Effector memory CD8-positive, alpha-beta T cell (primary cell): ENCODE results near the gene CPLX1.

ENCODE experiments used
- ATAC-seq: fragments of 150-1000 bp; cut with Tn5 transposase; replicated peaks from 2 replicates; pipeline ENCODE4 v1.10.0; 2021; ENCODE audit warnings: mild to moderate bottlenecking, moderate library complexity
- DNase-seq, 3 experiments: peaks; one replicate each; pipeline ENCODE4 v3.0.0; 2021
- H3K27ac Mint-ChIP-seq, 2 donors: one replicate each; pipeline ENCODE4 v1.8.0; 2022; ENCODE audit warnings: mild to moderate bottlenecking in 2 of 2, mixed read lengths in 2 of 2, moderate library complexity in 2 of 2
- H3K27me3 Mint-ChIP-seq, 2 donors: one replicate each; pipeline ENCODE4 v1.8.0; 2022; ENCODE audit warnings: mixed read lengths in 2 of 2
- H3K36me3 Mint-ChIP-seq: one replicate; pipeline ENCODE4 v1.8.0; 2022; ENCODE audit warnings: mild to moderate bottlenecking, moderate library complexity, mixed read lengths; ENCODE audit not compliant: insufficient read depth
- H3K4me1 Mint-ChIP-seq, 2 donors: one replicate each; pipeline ENCODE4 v1.8.0; 2022; ENCODE audit warnings: low read depth in 2 of 2, mixed read lengths in 2 of 2
- H3K4me3 Mint-ChIP-seq, 2 donors: one replicate each; pipeline ENCODE4 v1.8.0; 2022; ENCODE audit warnings: mild to moderate bottlenecking in 2 of 2, mixed read lengths in 2 of 2, moderate library complexity in 2 of 2
- H3K9me3 Mint-ChIP-seq, 2 donors: one replicate each; pipeline ENCODE4 v1.8.0; 2022; ENCODE audit warnings: mixed read lengths in 2 of 2

Gene CPLX1

GRCh38 chr4:833731-834367 is 7.9 kb upstream of the CPLX1 start:
- ATAC-seq (peak; percentile 29), DNase-seq (no peak)
- peaks cover 2 to 11% of the 10 kb centered on the region in 2 donors for H3K27me3 Mint-ChIP-seq
- H3K4me1 Mint-ChIP-seq = peaks cover 5 to 11% of the 10 kb centered on the region in 2 donors
- peak overlapping the region; percentile 59 to 72 for H3K4me3 Mint-ChIP-seq
- H3K27ac Mint-ChIP-seq = no peak overlapping the region
- H3K9me3 Mint-ChIP-seq = peaks cover 0 to 8% of the 10 kb centered on the region in 2 donors
- peaks cover 5% of the 10 kb centered on the region for H3K36me3 Mint-ChIP-seq

GRCh38 chr4:833156-833555 is 7.2 kb upstream of the CPLX1 start:
- Mint-ChIP-seq H3K36me3 (peaks cover 5% of the 10 kb centered on the region), H3K4me1 (peaks cover 5 to 11% of the 10 kb centered on the region in 2 donors), H3K4me3 (peak overlapping the region; percentile 59 to 72), H3K27ac (no peak overlapping the region), H3K9me3 (peaks cover 0 to 8% of the 10 kb centered on the region in 2 donors), H3K27me3 (peaks cover 9 to 18% of the 10 kb centered on the region in 2 donors)
- DNase-seq (no peak), ATAC-seq (peak; percentile 56)

GRCh38 chr4:832536-832935 is 6.6 kb upstream of the CPLX1 start:
- H3K27me3 Mint-ChIP-seq = peaks cover 14 to 24% of the 10 kb centered on the region in 2 donors
- peaks cover 5 to 11% of the 10 kb centered on the region in 2 donors for H3K4me1 Mint-ChIP-seq
- no peak for ATAC-seq
- H3K27ac Mint-ChIP-seq = no peak overlapping the region
- H3K36me3 Mint-ChIP-seq = peaks cover 5% of the 10 kb centered on the region
- peak overlapping the region; percentile 59 to 72 for H3K4me3 Mint-ChIP-seq
- peaks cover 0 to 3% of the 10 kb centered on the region in 2 donors for H3K9me3 Mint-ChIP-seq
- no peak for DNase-seq

- ATAC-seq (no peak), DNase-seq (no peak)
- Mint-ChIP-seq H3K27me3 (peaks cover 14 to 28% of the 10 kb centered on the region in 2 donors), H3K4me1 (peaks cover 5 to 11% of the 10 kb centered on the region in 2 donors), H3K27ac (no peak overlapping the region), H3K9me3 (no peaks in the 10 kb centered on the region), H3K4me3 (no peak overlapping the region), H3K36me3 (peaks cover 5% of the 10 kb centered on the region)
Measured at GRCh38 chr4:832108-832507, 6.2 kb upstream of the CPLX1 start.

- ATAC-seq = no peak
- no peak for DNase-seq
- peaks cover 14 to 29% of the 10 kb centered on the region in 2 donors for H3K27me3 Mint-ChIP-seq
- no peak overlapping the region for H3K4me3 Mint-ChIP-seq
- peaks cover 5 to 11% of the 10 kb centered on the region in 2 donors for H3K4me1 Mint-ChIP-seq
- H3K27ac Mint-ChIP-seq = no peak overlapping the region
- H3K36me3 Mint-ChIP-seq = peaks cover 5% of the 10 kb centered on the region
- H3K9me3 Mint-ChIP-seq = no peaks in the 10 kb centered on the region
Measured at GRCh38 chr4:831483-831805, 5.5 kb upstream of the CPLX1 start.

GRCh38 chr4:830601-831482 is 4.9 kb upstream of the CPLX1 start:
- no peak overlapping the region for H3K4me3 Mint-ChIP-seq
- H3K27me3 Mint-ChIP-seq = peaks cover 14 to 29% of the 10 kb centered on the region in 2 donors
- H3K27ac Mint-ChIP-seq = no peak overlapping the region
- peaks cover 5 to 11% of the 10 kb centered on the region in 2 donors for H3K4me1 Mint-ChIP-seq
- H3K36me3 Mint-ChIP-seq = peaks cover 5% of the 10 kb centered on the region
- no peaks in the 10 kb centered on the region for H3K9me3 Mint-ChIP-seq
- ATAC-seq (no peak), DNase-seq (no peak)

- no peak overlapping the region for H3K4me3 Mint-ChIP-seq
- no peak for ATAC-seq
Measured at GRCh38 chr4:829761-830600, 4.1 kb upstream of the CPLX1 start.

GRCh38 chr4:829291-829690 is 3.4 kb upstream of the CPLX1 start:
- H3K4me3 Mint-ChIP-seq = no peak overlapping the region
- ATAC-seq (no peak), DNase-seq (no peak)
- H3K9me3 Mint-ChIP-seq = no peaks in the 10 kb centered on the region
- peaks cover 5% of the 10 kb centered on the region for H3K36me3 Mint-ChIP-seq
- no peak overlapping the region for H3K27ac Mint-ChIP-seq
- peaks cover 5 to 11% of the 10 kb centered on the region in 2 donors for H3K4me1 Mint-ChIP-seq
- H3K27me3 Mint-ChIP-seq = peaks cover 14 to 39% of the 10 kb centered on the region in 2 donors

More at GRCh38 chr4:829761-830600, 4.1 kb upstream of the CPLX1 start:
- H3K4me1 Mint-ChIP-seq = peaks cover 5 to 11% of the 10 kb centered on the region in 2 donors
- H3K36me3 Mint-ChIP-seq = peaks cover 5% of the 10 kb centered on the region
- H3K27me3 Mint-ChIP-seq = peaks cover 14 to 32% of the 10 kb centered on the region in 2 donors
- no peak for DNase-seq
- H3K9me3 Mint-ChIP-seq = no peaks in the 10 kb centered on the region
- no peak overlapping the region for H3K27ac Mint-ChIP-seq

- ATAC-seq (no peak), DNase-seq (no peak)
- Mint-ChIP-seq H3K9me3 (no peaks in the 10 kb centered on the region), H3K4me1 (peaks cover 5 to 9% of the 10 kb centered on the region in 2 donors), H3K36me3 (peaks cover 5% of the 10 kb centered on the region), H3K27ac (peak overlapping the region in 1 of 2 donors; percentile 56), H3K27me3 (peaks cover 14 to 44% of the 10 kb centered on the region in 2 donors), H3K4me3 (no peak overlapping the region)
Measured at GRCh38 chr4:828641-829271, 2.8 kb upstream of the CPLX1 start.

GRCh38 chr4:827209-828081 is 1.5 kb upstream of the CPLX1 start:
- Mint-ChIP-seq H3K36me3 (peaks cover 2% of the 10 kb centered on the region), H3K9me3 (no peaks in the 10 kb centered on the region), H3K27me3 (peaks cover 24 to 57% of the 10 kb centered on the region in 2 donors), H3K27ac (no peak overlapping the region), H3K4me1 (no peaks in the 10 kb centered on the region), H3K4me3 (peak overlapping the region; percentile 45 to 67)
- ATAC-seq = no peak
- DNase-seq = no peak

GRCh38 chr4:826508-827208 is 729 bp upstream of the CPLX1 start:
- peak overlapping the region; percentile 27 to 37 for H3K4me3 Mint-ChIP-seq
- no peaks in the 10 kb centered on the region for H3K9me3 Mint-ChIP-seq
- no peaks in the 10 kb centered on the region for H3K4me1 Mint-ChIP-seq
- ATAC-seq (no peak), DNase-seq (no peak)
- H3K27me3 Mint-ChIP-seq = peaks cover 32 to 65% of the 10 kb centered on the region in 2 donors
- no peak overlapping the region for H3K27ac Mint-ChIP-seq
- H3K36me3 Mint-ChIP-seq = no peaks in the 10 kb centered on the region
